ENCODE measurements around the gene CDH18. TPM values are rescaled to one million over a fixed set of nuclear protein-coding genes. Genes with fewer than 3 reads are reported as not detected.

The CDH18 gene
- total and polyA plus RNA-seq, 2 donors (not counting 3 experiments of a cell fraction or from before 2014, with no cell fraction given) = 0.06 TPM; not detected in 1

- Histone ChIP-seq H4K20me1 (replicated peaks; ENCODE audit: control insufficient read depth, extremely low read depth, insufficient read depth, low read length) (no peaks in the 10 kb centered on the region), H3K9me1 (replicated peaks; ENCODE audit: control insufficient read depth, extremely low read depth, insufficient read depth, low read length) (no peaks in the 10 kb centered on the region), H3K27me3 (ENCODE audit: control insufficient read depth in 2 of 2, insufficient read depth in 2 of 2, low read length in 2 of 2) (no peaks in the 10 kb centered on the region), H3K4me2 (ENCODE audit: insufficient read depth, low read length) (no peak overlapping the region), H3K4me3 (replicated peaks in 1 of 3; ENCODE audit: insufficient read depth in 1 of 3, low read depth in 1 of 3, low read length in 3 of 3) (no peak overlapping the region), H3K9me3 (replicated peaks; ENCODE audit: control insufficient read depth, insufficient read depth, low read length) (peaks cover 6% of the 10 kb centered on the region), H3K4me1 (ENCODE audit: control insufficient read depth, extremely low read depth, insufficient read depth, low read length) (no peaks in the 10 kb centered on the region), H3K27ac (ENCODE audit: insufficient read depth, low read depth, low read length) (no peak overlapping the region), H3K36me3 (ENCODE audit: control insufficient read depth in 2 of 2, extremely low read depth in 1 of 2, insufficient read depth in 2 of 2, low read length in 2 of 2) (no peaks in the 10 kb centered on the region), H3K9ac (replicated peaks; ENCODE audit: extremely low read depth, insufficient read depth, low read length) (no peak overlapping the region), H3K79me2 (ENCODE audit: control insufficient read depth, insufficient read depth, low read length) (no peaks in the 10 kb centered on the region), H2AFZ (ENCODE audit: low read depth, low read length) (no peak overlapping the region)
- CTCF ChIA-PET = no interaction called here
- dilution Hi-C loops (cut with MboI; ENCODE audit: extremely low pct_ligation_motif_present, low sequenced_read_pairs) (no loop called here), intact Hi-C loops (cut with micrococcal nuclease) (no loop called here)
- BruUV-seq (replicated peaks) = no TSS peak
- DNase-seq (ENCODE audit: low read depth, low spot score) (no peak), FAIRE-seq (no peak)
- TF ChIP-seq MAX (IDR thresholded peaks at IDR 0.05; ENCODE audit: insufficient read depth, insufficient read length) (no peak), JUN (IDR thresholded peaks at IDR 0.05; ENCODE audit: borderline replicate concordance, insufficient read depth, insufficient read length, low read depth) (no peak), CTCF (IDR thresholded peaks at IDR 0.05; ENCODE audit: extremely low read depth in 1 of 2, insufficient read depth in 1 of 2, low read depth in 1 of 2, low read length in 2 of 2) (no peak), MYC (IDR thresholded peaks at IDR 0.05; ENCODE audit: low read depth, low read length) (no peak), GATA2 (IDR thresholded peaks at IDR 0.05; ENCODE audit: insufficient read depth, insufficient read length, low read depth, low read length) (no peak), FOS (IDR thresholded peaks at IDR 0.05; ENCODE audit: borderline replicate concordance, insufficient read depth, low read length) (no peak), POLR2AphosphoS5 (IDR thresholded peaks at IDR 0.05; ENCODE audit: insufficient read depth, low read depth, low read length) (no peak), POLR2A (IDR thresholded peaks at IDR 0.05; ENCODE audit: low read depth, low read length) (no peak), EZH2 (IDR thresholded peaks at IDR 0.05; ENCODE audit: borderline replicate concordance, low read depth, low read length, severe bottlenecking) (no peak)
- POLR2A ChIA-PET = no interaction called here
Measured at GRCh38 chr5:19837536-19838174, 150.3 kb downstream of the CDH18 start.

Measured in endothelial cell of umbilical vein (primary cell).